Peyer's patch (tissue), 4 donors: Measurements from ENCODE around the gene TXNDC9.

Experiments
- CTCF ChIP-seq, 6 experiments: fragments of 450-650 bp in 4 of 6; fragments of 200-600 bp in 2 of 6; sonication (generic) in 1 of 6; IDR thresholded peaks; one replicate each; pipeline ENCODE4 v1.5.1; 2017 to 2019; ENCODE audit warnings: antibody characterized with exemption in 6 of 6, mild to moderate bottlenecking in 3 of 6, moderate library complexity in 1 of 6
- POLR2A ChIP-seq, 2 donors: fragments of 450-650 bp; IDR thresholded peaks; one replicate each; pipeline ENCODE4 v1.5.1; 2017; ENCODE audit warnings: antibody characterized with exemption in 2 of 2, mild to moderate bottlenecking in 2 of 2, moderate library complexity in 2 of 2

GRCh38 chr2:99346218-99346617 is 10.1 kb upstream of the TXNDC9 start:
- no peak for TF ChIP-seq CTCF (IDR thresholded peaks at IDR 0.05)
- no peak for TF ChIP-seq POLR2A (IDR thresholded peaks at IDR 0.05)
